Astrocyte (in vitro differentiated cells and primary cell): ENCODE results near the gene BMP7. TPM values are rescaled to one million over a fixed set of nuclear protein-coding genes. Genes with fewer than 3 reads are reported as not detected.

ENCODE experiments used
- DNase-seq: peaks from one replicate; pipeline ENCODE4 v3.0.0-alpha.2; 2010; ENCODE audit warnings: low read depth
- FAIRE-seq: peaks from 2 replicates; lab custom pipeline; 2011; peaks lifted over from hg19 to GRCh38; lab: Jason Lieb, UNC
- H2AFZ ChIP-seq: 2 replicates; pipeline ENCODE4 v1.6.0; 2012; ENCODE audit warnings: low read depth, low read length, inconsistent platforms
- H3K27ac ChIP-seq: 2 replicates; pipeline ENCODE4 v1.5.1; 2011; ENCODE audit warnings: low read depth, low read length, inconsistent platforms
- H3K27me3 ChIP-seq: 2 replicates; pipeline ENCODE4 v1.6.0; 2011; ENCODE audit warnings: low read length, inconsistent platforms; ENCODE audit not compliant: insufficient read depth
- H3K36me3 ChIP-seq: 2 replicates; pipeline ENCODE4 v1.5.1; 2011; ENCODE audit warnings: low read length, inconsistent platforms; ENCODE audit not compliant: insufficient read depth
- H3K4me1 ChIP-seq: 2 replicates; pipeline ENCODE4 v1.5.1; 2011; ENCODE audit warnings: low read length, inconsistent platforms; ENCODE audit not compliant: insufficient read depth
- H3K4me2 ChIP-seq: 2 replicates; pipeline ENCODE4 v1.6.0; 2012; ENCODE audit warnings: low read length, inconsistent platforms
- H3K4me3 ChIP-seq: 2 replicates; pipeline ENCODE4 v1.5.1; 2011; ENCODE audit warnings: low read depth, mild to moderate bottlenecking, low read length, inconsistent platforms; ENCODE audit not compliant: insufficient read depth
- H3K79me2 ChIP-seq: 2 replicates; pipeline ENCODE4 v1.6.0; 2012; ENCODE audit warnings: mild to moderate bottlenecking, low read length, inconsistent platforms; ENCODE audit not compliant: insufficient read depth
- H3K9ac ChIP-seq: 2 replicates; pipeline ENCODE4 v1.6.0; 2012; ENCODE audit warnings: mild to moderate bottlenecking, low read length, inconsistent platforms
- H3K9me3 ChIP-seq: 2 replicates; pipeline ENCODE4 v1.5.1; 2012; ENCODE audit warnings: low read depth, mild to moderate bottlenecking, low read length, inconsistent platforms; ENCODE audit not compliant: insufficient read depth
- H4K20me1 ChIP-seq: 2 replicates; pipeline ENCODE4 v1.6.0; 2012; ENCODE audit warnings: low read length, inconsistent platforms; ENCODE audit not compliant: insufficient read depth
- H3K27ac Mint-ChIP-seq: one replicate; pipeline ENCODE4 v1.8.0; 2021; ENCODE audit warnings: mild to moderate bottlenecking, mixed read lengths; ENCODE audit not compliant: unreplicated experiment
- H3K27me3 Mint-ChIP-seq: one replicate; pipeline ENCODE4 v1.8.0; 2021; ENCODE audit warnings: low read depth, mixed read lengths; ENCODE audit not compliant: unreplicated experiment
- H3K36me3 Mint-ChIP-seq: one replicate; pipeline ENCODE4 v1.8.0; 2021; ENCODE audit warnings: low read depth, mixed read lengths; ENCODE audit not compliant: unreplicated experiment
- H3K4me1 Mint-ChIP-seq: one replicate; pipeline ENCODE4 v1.8.0; 2021; ENCODE audit warnings: low read depth, mixed read lengths; ENCODE audit not compliant: unreplicated experiment
- H3K4me3 Mint-ChIP-seq: one replicate; pipeline ENCODE4 v1.8.0; 2021; ENCODE audit warnings: mild to moderate bottlenecking, moderate library complexity, mixed read lengths; ENCODE audit not compliant: unreplicated experiment
- H3K9me3 Mint-ChIP-seq: one replicate; pipeline ENCODE4 v1.8.0; 2021; ENCODE audit warnings: mild to moderate bottlenecking, mixed read lengths; ENCODE audit not compliant: unreplicated experiment
- EZH2 ChIP-seq: IDR thresholded peaks from 2 replicates; pipeline ENCODE4 v1.6.1; 2012; ENCODE audit warnings: mild to moderate bottlenecking, low read length, inconsistent platforms; ENCODE audit not compliant: insufficient read depth
- total RNA-seq: library from RNA; stranded (reverse); gene quantifications from 2 replicates; pipeline ENCODE4 v1.2.1, GENCODE V29; 2021
- TF ChIP-seq, protein P1 (sequence below): IDR thresholded peaks from 2 replicates; pipeline ENCODE4 v1.5.1; 2011; ENCODE audit warnings: low read depth, mild to moderate bottlenecking, inconsistent platforms, low read length, moderate library complexity; ENCODE audit not compliant: insufficient read depth

BMP7 gene
- total RNA-seq, 1 donor from 2014 or later = 15.3 TPM

GRCh38 chr20:57308451-57309271 lies 42.2 kb upstream of the BMP7 start:
- no peaks in the 10 kb centered on the region for H3K36me3 ChIP-seq
- FAIRE-seq (no peak), DNase-seq (no peak)
- no peak overlapping the region for H3K4me3 ChIP-seq
- Mint-ChIP-seq H3K27me3 (peaks cover 28% of the 10 kb centered on the region), H3K9me3 (peaks cover 2% of the 10 kb centered on the region), H3K27ac (no peak overlapping the region), H3K36me3 (no peaks in the 10 kb centered on the region), H3K4me1 (no peaks in the 10 kb centered on the region), H3K4me3 (no peak overlapping the region)
- no peak overlapping the region for H3K27ac ChIP-seq
- no peak overlapping the region for H3K9ac ChIP-seq
- H3K9me3 ChIP-seq = no peaks in the 10 kb centered on the region
- H4K20me1 ChIP-seq = no peaks in the 10 kb centered on the region
- no peak overlapping the region for H3K4me2 ChIP-seq
- H3K27me3 ChIP-seq = peaks cover 22% of the 10 kb centered on the region
- no peaks in the 10 kb centered on the region for H3K79me2 ChIP-seq
- H2AFZ ChIP-seq = no peak overlapping the region
- TF ChIP-seq, protein P1, sequence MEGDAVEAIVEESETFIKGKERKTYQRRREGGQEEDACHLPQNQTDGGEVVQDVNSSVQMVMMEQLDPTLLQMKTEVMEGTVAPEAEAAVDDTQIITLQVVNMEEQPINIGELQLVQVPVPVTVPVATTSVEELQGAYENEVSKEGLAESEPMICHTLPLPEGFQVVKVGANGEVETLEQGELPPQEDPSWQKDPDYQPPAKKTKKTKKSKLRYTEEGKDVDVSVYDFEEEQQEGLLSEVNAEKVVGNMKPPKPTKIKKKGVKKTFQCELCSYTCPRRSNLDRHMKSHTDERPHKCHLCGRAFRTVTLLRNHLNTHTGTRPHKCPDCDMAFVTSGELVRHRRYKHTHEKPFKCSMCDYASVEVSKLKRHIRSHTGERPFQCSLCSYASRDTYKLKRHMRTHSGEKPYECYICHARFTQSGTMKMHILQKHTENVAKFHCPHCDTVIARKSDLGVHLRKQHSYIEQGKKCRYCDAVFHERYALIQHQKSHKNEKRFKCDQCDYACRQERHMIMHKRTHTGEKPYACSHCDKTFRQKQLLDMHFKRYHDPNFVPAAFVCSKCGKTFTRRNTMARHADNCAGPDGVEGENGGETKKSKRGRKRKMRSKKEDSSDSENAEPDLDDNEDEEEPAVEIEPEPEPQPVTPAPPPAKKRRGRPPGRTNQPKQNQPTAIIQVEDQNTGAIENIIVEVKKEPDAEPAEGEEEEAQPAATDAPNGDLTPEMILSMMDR = no peak
- H3K4me1 ChIP-seq = no peaks in the 10 kb centered on the region

DNA sequence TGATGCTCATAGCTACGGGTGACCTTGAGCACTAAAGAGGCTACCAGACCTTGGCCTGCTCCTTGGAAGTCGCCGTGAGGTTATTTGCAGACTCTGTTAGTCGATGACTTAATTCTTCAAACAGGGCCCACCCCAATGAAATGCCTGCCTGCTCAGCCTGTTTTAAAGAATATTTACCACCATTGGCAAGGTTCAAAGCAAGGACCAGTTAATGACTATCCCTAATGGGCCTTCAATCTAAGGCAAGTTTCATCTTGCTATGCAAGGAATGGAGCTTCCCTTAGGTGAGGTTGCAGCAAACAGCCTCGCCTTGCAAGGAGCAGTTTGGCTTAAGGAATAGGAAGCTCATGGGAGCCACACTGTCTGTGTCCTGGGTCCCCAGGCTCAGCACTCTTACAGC lies 40.3 kb upstream of the BMP7 start:
- Histone ChIP-seq H3K4me3 (no peak overlapping the region), H3K9me3 (no peaks in the 10 kb centered on the region), H3K27ac (no peak overlapping the region), H3K27me3 (peaks cover 16% of the 10 kb centered on the region), H3K4me1 (no peaks in the 10 kb centered on the region), H3K9ac (no peak overlapping the region), H2AFZ (no peak overlapping the region), H3K36me3 (no peaks in the 10 kb centered on the region), H3K79me2 (no peaks in the 10 kb centered on the region), H3K4me2 (no peak overlapping the region), H4K20me1 (no peaks in the 10 kb centered on the region)
- TF ChIP-seq EZH2 = no peak
- TF ChIP-seq, protein P1 = no peak
- no peak for FAIRE-seq
- peaks cover 36% of the 10 kb centered on the region for H3K27me3 Mint-ChIP-seq
- no peak for DNase-seq
- no peak overlapping the region for H3K4me3 Mint-ChIP-seq
- peaks cover 7% of the 10 kb centered on the region for H3K9me3 Mint-ChIP-seq
- H3K27ac Mint-ChIP-seq = no peak overlapping the region
- H3K36me3 Mint-ChIP-seq = no peaks in the 10 kb centered on the region
- H3K4me1 Mint-ChIP-seq = no peaks in the 10 kb centered on the region

DNA sequence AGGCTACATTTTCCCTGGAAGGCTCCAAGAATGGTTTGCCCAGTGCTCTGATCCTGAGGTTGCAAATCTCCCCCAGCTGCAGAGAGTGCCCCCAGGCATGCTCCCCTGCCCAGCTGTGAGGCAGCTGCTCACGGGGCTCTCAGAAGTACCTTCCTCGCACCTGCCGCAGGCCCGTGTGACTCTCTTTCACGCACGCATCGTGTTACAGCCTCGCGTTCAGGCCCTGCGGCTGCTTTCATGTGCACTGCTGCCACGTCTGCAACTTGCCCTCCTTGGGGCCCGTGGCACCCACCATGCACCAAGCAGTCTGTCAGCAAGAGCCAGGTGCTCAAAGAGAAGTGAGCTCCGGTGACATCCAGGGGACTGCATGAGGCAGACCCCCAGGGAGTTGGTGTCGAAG lies 34.6 kb upstream of the BMP7 start:
- Mint-ChIP-seq H3K4me3 (no peak overlapping the region), H3K9me3 (peaks cover 9% of the 10 kb centered on the region), H3K36me3 (no peaks in the 10 kb centered on the region), H3K27ac (no peak overlapping the region), H3K4me1 (no peaks in the 10 kb centered on the region), H3K27me3 (peaks cover 24% of the 10 kb centered on the region)
- Histone ChIP-seq H2AFZ (no peak overlapping the region), H3K27ac (no peak overlapping the region), H3K4me1 (no peaks in the 10 kb centered on the region), H3K9ac (no peak overlapping the region), H3K36me3 (no peaks in the 10 kb centered on the region), H3K79me2 (no peaks in the 10 kb centered on the region), H3K4me2 (no peak overlapping the region), H3K4me3 (no peak overlapping the region), H4K20me1 (no peaks in the 10 kb centered on the region), H3K9me3 (no peaks in the 10 kb centered on the region), H3K27me3 (no peaks in the 10 kb centered on the region)
- FAIRE-seq (no peak), DNase-seq (no peak)
- TF ChIP-seq EZH2 = no peak
- TF ChIP-seq, protein P1 = no peak
